Heart left ventricle (tissue), 16 donors: ENCODE data around the gene PTBP2. TPM values are rescaled to one million over a fixed set of nuclear protein-coding genes. Genes with fewer than 3 reads are reported as not detected.

Experiments
- ATAC-seq, 4 donors: fragments of 200-7000 bp; cut with Tn5 transposase; one replicate each; pipeline ENCODE4 v1.9.1; 2020 to 2022; ENCODE audit warnings: moderate library complexity in 4 of 4, mild to moderate bottlenecking in 3 of 4, moderate number of reproducible peaks in 1 of 4
- DNase-seq, 5 donors: peaks; one replicate each; pipeline ENCODE4 v3.0.0-alpha.2; 2020
- H3K27ac ChIP-seq, 12 donors: fragments of 200-600 bp; sonication (generic) in 4 of 12; one replicate each; pipeline versions ENCODE4 v1.5.0 to v1.8.0; 2016 to 2022; ENCODE audit warnings: mild to moderate bottlenecking in 2 of 12
- H3K27me3 ChIP-seq, 9 donors: fragments of 200-600 bp; sonication (generic) in 2 of 9; one replicate each; pipeline versions ENCODE4 v1.5.1 to v1.8.0; 2016 to 2022; ENCODE audit warnings: mild to moderate bottlenecking in 3 of 9
- H3K36me3 ChIP-seq, 9 donors: fragments of 200-600 bp; sonication (generic) in 2 of 9; one replicate each; pipeline versions ENCODE4 v1.5.0 to v1.8.0; 2018 to 2022; ENCODE audit warnings: mild to moderate bottlenecking in 2 of 9
- H3K4me1 ChIP-seq, 12 donors: fragments of 200-600 bp; sonication (generic) in 4 of 12; one replicate each; pipeline versions ENCODE4 v1.5.0 to v1.8.0; 2016 to 2022; ENCODE audit warnings: mild to moderate bottlenecking in 3 of 12
- H3K4me3 ChIP-seq, 12 donors: fragments of 200-600 bp; sonication (generic) in 4 of 12; one replicate each; pipeline versions ENCODE4 v1.5.0 to v1.8.0; 2017 to 2022; ENCODE audit warnings: mild to moderate bottlenecking in 9 of 12, moderate library complexity in 4 of 12
- H3K9me3 ChIP-seq, 12 donors: fragments of 200-600 bp; sonication (generic) in 4 of 12; one replicate each; pipeline versions ENCODE4 v1.5.0 to v1.8.0; 2016 to 2022; ENCODE audit warnings: mild to moderate bottlenecking in 1 of 12
- CTCF ChIP-seq, 12 donors: fragments of 200-600 bp; sonication (generic) in 4 of 12; IDR thresholded peaks; one replicate each; pipeline versions ENCODE4 v1.5.0 to v1.8.0; 2018 to 2022; ENCODE audit warnings: antibody characterized with exemption in 12 of 12, mild to moderate bottlenecking in 5 of 12
- POLR2A ChIP-seq, 2 donors: fragments of 450-650 bp; IDR thresholded peaks; one replicate each; pipeline ENCODE4 v1.6.1; 2017; ENCODE audit warnings: antibody characterized with exemption in 2 of 2, mild to moderate bottlenecking in 2 of 2, moderate library complexity in 2 of 2
- WGBS, 4 donors: extraction: QIAGEN DNeasy Blood & Tissue Kit in 2 of 4; methylation state at CpG; one replicate each; pipeline versions ENCODE4 v1.1.5 to v1.1.7; 2013 to 2018; 5-methylcytosine and 5-hydroxymethylcytosine counted together
- intact Hi-C, 10 donors: fragments of 100-400 bp; cut with DNase I; formaldehyde crosslinking; loops; one replicate each; pipeline versions ENCODE4 v1.11.1 to v1.14.2; 2022
- polyA plus RNA-seq, 2 donors: library from polyadenylated mRNA; stranded (reverse); fragments of 200-250 nt; gene quantifications; one replicate each; pipeline ENCODE4 v1.2.3, GENCODE V29; 2013
- total RNA-seq, 9 donors: library from RNA; depleted of rRNA in 2 of 9; stranded (reverse); fragments of >200 nt in 2 of 9; fragmentation: NEBNext Ultra II Directional in 3 of 9; extraction: Animal tissue kit (Norgen Biotek cat#: 25700) in 3 of 9; gene quantifications; one replicate each; pipeline versions ENCODE4 v1.1.0 to v1.2.4, GENCODE V29; 2016 to 2023
- donor health status: ischemic (EF 13 %, LVEDD 7.1; RV severe dilation, severe dysfunction).
- donor health status: healthy with polysubstance abuse.
- donor health status: DM: no; HTN: yes; CAD: no.
- donor health status: DM: no; HTN: no; CAD: no.
- donor health status: ischemic (EF 25% LVEDD 6.9; RV normal size, moderate dysfunction).
- donor health status: ischemic (EF 25% LVEDD 5.7; RV mildly dilated, moderate dysfunction).
- donor health status: healthy.
- donor health status: DM: yes; HTN: yes; CAD: no.
- donor health status: ischemic (EF 35%, LVEDD 5.7; RV mildly dilated, moderate dysfunction).
- donor health status: nonischemic (EF 11% LVEDD 7.7; RV severe dilation, severe dysfunction).
- donor health status: DM: yes; HTN: yes; CAD: no.
- donor health status: PGD.
- donor health status: ischemic (EF 29% LVEDD 5.4; RV normal size, mild dysfunction).
- donor health status: nonischemic (EF 23%, LVEDD 6.1; RV moderate dilation, normal function).

The PTBP2 gene
- total and polyA plus RNA-seq, 11 donors: 6.9 to 17.6 (median 12.2) TPM

GRCh38 chr1:96703186-96703585, 18.4 kb upstream of the PTBP2 start:
- no peak overlapping the region for H3K27ac ChIP-seq
- intact Hi-C loops: no loop called here
- no peaks in the 10 kb centered on the region for H3K27me3 ChIP-seq
- H3K4me3 ChIP-seq: no peak overlapping the region
- no peak for DNase-seq
- H3K9me3 ChIP-seq: peaks cover 0 to 10% (median 0%) of the 10 kb centered on the region in 12 donors
- no peaks in the 10 kb centered on the region for H3K36me3 ChIP-seq
- WGBS, 4 donors: 74 to 85% (median 77%) methylated on average over 1 of the region's 1 CpG
- TF ChIP-seq POLR2A (IDR thresholded peaks at IDR 0.05): no peak
- no peak for TF ChIP-seq CTCF (IDR thresholded peaks at IDR 0.05)
- no peaks in the 10 kb centered on the region for H3K4me1 ChIP-seq
- ATAC-seq: no peak

- Histone ChIP-seq H3K4me1 (no peaks in the 10 kb centered on the region), H3K27ac (no peak overlapping the region), H3K4me3 (no peak overlapping the region), H3K36me3 (no peaks in the 10 kb centered on the region), H3K27me3 (no peaks in the 10 kb centered on the region), H3K9me3 (no peaks in the 10 kb centered on the region)
- DNase-seq: no peak
- intact Hi-C loops: no loop called here
- WGBS, 4 donors: 87 to 92% (median 90%) methylated on average over 3 of the region's 3 CpGs
- TF ChIP-seq CTCF (IDR thresholded peaks at IDR 0.05) (no peak), POLR2A (IDR thresholded peaks at IDR 0.05) (no peak)
- no peak for ATAC-seq
Observed at GRCh38 chr1:96707023-96707422, 14.6 kb upstream of the PTBP2 start.

- TF ChIP-seq POLR2A (IDR thresholded peaks at IDR 0.05): no peak
- TF ChIP-seq CTCF (IDR thresholded peaks at IDR 0.05): no peak
- no peak overlapping the region for H3K4me3 ChIP-seq
- H3K36me3 ChIP-seq: no peaks in the 10 kb centered on the region
- no peaks in the 10 kb centered on the region for H3K27me3 ChIP-seq
- no peak overlapping the region for H3K27ac ChIP-seq
- intact Hi-C loops: no loop called here
- DNase-seq (no peak), ATAC-seq (no peak)
- WGBS, 4 donors: 85 to 97% (median 90%) methylated on average over 4 of the region's 4 CpGs
- H3K9me3 ChIP-seq: no peaks in the 10 kb centered on the region
- H3K4me1 ChIP-seq: no peaks in the 10 kb centered on the region
Observed at GRCh38 chr1:96708482-96708881, 13.1 kb upstream of the PTBP2 start.

- H3K9me3 ChIP-seq: no peaks in the 10 kb centered on the region
- DNase-seq: no peak
- no peak overlapping the region for H3K4me3 ChIP-seq
- WGBS, 4 donors: 84 to 89% (median 86%) methylated on average over 4 of the region's 4 CpGs
- TF ChIP-seq CTCF (IDR thresholded peaks at IDR 0.05) (no peak), POLR2A (IDR thresholded peaks at IDR 0.05) (no peak)
- no peak overlapping the region for H3K27ac ChIP-seq
- H3K4me1 ChIP-seq: no peaks in the 10 kb centered on the region
- no peak for ATAC-seq
- H3K36me3 ChIP-seq: no peaks in the 10 kb centered on the region
- H3K27me3 ChIP-seq: no peaks in the 10 kb centered on the region
- intact Hi-C loops: no loop called here
Observed at GRCh38 chr1:96710708-96711477, 10.7 kb upstream of the PTBP2 start.
